Calu3 (cell line): ENCODE data around the gene MID1IP1. TPM values are rescaled to one million over a fixed set of nuclear protein-coding genes. Genes with fewer than 3 reads are reported as not detected.

ENCODE experiments used
- BruUV-seq: library from RNA; stranded (reverse); fragments of 400-500 nt; replicated peaks from 2 replicates; lab custom pipeline; 2021; lab: Mats Ljungman, UMichigan
- CTCF ChIA-PET: fragments of 300-600 bp; sonication (Branson Sonifier 250); formaldehyde crosslinking; loops from one replicate; lab custom pipeline; 2022; ENCODE audit warnings: antibody characterized with exemption; lab: Charles Lee
- DNase-seq: peaks from one replicate; pipeline ENCODE4 v3.0.0; 2022
- H3K27ac Mint-ChIP-seq: one replicate; pipeline ENCODE4 v1.8.0; 2022; ENCODE audit warnings: mixed read lengths; ENCODE audit not compliant: unreplicated experiment
- H3K27me3 Mint-ChIP-seq: one replicate; pipeline ENCODE4 v1.8.0; 2022; ENCODE audit warnings: mixed read lengths; ENCODE audit not compliant: unreplicated experiment
- H3K36me3 Mint-ChIP-seq: one replicate; pipeline ENCODE4 v1.8.0; 2022; ENCODE audit warnings: mild to moderate bottlenecking, moderate library complexity, mixed read lengths; ENCODE audit not compliant: insufficient read depth, unreplicated experiment
- H3K4me1 Mint-ChIP-seq: one replicate; pipeline ENCODE4 v1.8.0; 2022; ENCODE audit warnings: mild to moderate bottlenecking, low read depth, mixed read lengths; ENCODE audit not compliant: unreplicated experiment
- H3K4me3 Mint-ChIP-seq: one replicate; pipeline ENCODE4 v1.8.0; 2022; ENCODE audit warnings: mild to moderate bottlenecking, low read depth, moderate library complexity, mixed read lengths; ENCODE audit not compliant: unreplicated experiment
- H3K9me3 Mint-ChIP-seq: one replicate; pipeline ENCODE4 v1.8.0; 2022; ENCODE audit warnings: low read depth, mixed read lengths; ENCODE audit not compliant: unreplicated experiment
- CTCF ChIP-seq: fragments of 200-600 bp; IDR thresholded peaks from one replicate; pipeline ENCODE4 v1.8.0; 2022; ENCODE audit warnings: antibody characterized with exemption; ENCODE audit not compliant: unreplicated experiment
- intact Hi-C: fragments of 100-400 bp; cut with micrococcal nuclease; formaldehyde crosslinking; loops from one replicate; pipeline ENCODE4 v1.10.0; 2022; ENCODE audit not compliant: unreplicated experiment
- total RNA-seq: library from RNA; stranded (reverse); gene quantifications from 2 replicates; pipeline ENCODE4 v1.2.3, GENCODE V29; 2022

MID1IP1 gene
- total RNA-seq, 1 experiment from 2014 or later = 46.7 TPM

GRCh38 chrX:38796946-38797345 is 4.3 kb upstream of the MID1IP1 start:
- no TSS peak for BruUV-seq
- no peak for DNase-seq
- Mint-ChIP-seq H3K27ac (no peak overlapping the region), H3K27me3 (no peaks in the 10 kb centered on the region), H3K9me3 (no peaks in the 10 kb centered on the region), H3K4me1 (no peaks in the 10 kb centered on the region), H3K36me3 (peaks cover 14% of the 10 kb centered on the region), H3K4me3 (no peak overlapping the region)
- TF ChIP-seq CTCF = no peak
- intact Hi-C loops = no loop called here
- CTCF ChIA-PET = no interaction called here

DNA sequence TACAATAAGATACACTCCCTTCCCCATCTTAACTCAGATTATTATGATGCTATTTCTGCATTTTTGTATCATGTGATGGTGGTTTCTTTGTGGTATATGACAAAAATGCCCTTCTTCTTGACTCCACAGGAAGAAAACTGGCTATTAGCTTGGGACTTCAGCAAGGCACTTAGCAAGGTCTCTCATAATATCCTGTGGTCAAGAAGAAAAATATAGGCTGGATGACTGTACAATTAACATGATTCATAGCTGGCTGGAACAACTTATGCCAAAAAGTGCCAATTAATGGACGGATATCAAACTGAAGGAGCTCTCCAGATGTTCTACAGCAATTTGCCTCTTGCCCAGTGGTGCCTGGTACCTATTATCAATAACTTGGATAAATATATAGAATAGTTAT is 2.3 kb upstream of the MID1IP1 start:
- Mint-ChIP-seq H3K4me3 (no peak overlapping the region), H3K36me3 (peaks cover 34% of the 10 kb centered on the region), H3K9me3 (no peaks in the 10 kb centered on the region), H3K27me3 (no peaks in the 10 kb centered on the region), H3K4me1 (peaks cover 9% of the 10 kb centered on the region), H3K27ac (no peak overlapping the region)
- CTCF ChIA-PET = interaction anchor here (1.5 kb wide), 1 partner anchor 218 kb away, joined by 3 read pairs; no protein-coding TSS in a partner anchor
- BruUV-seq = no TSS peak
- intact Hi-C loops = no loop called here
- TF ChIP-seq CTCF = no peak
- no peak for DNase-seq

GRCh38 chrX:38799995-38800580 is 1.2 kb upstream of the MID1IP1 start:
- Mint-ChIP-seq H3K4me1 (peaks cover 9% of the 10 kb centered on the region), H3K4me3 (no peak overlapping the region), H3K27ac (peak overlapping the region; percentile 99), H3K27me3 (no peaks in the 10 kb centered on the region), H3K9me3 (no peaks in the 10 kb centered on the region), H3K36me3 (peaks cover 46% of the 10 kb centered on the region)
- intact Hi-C loops = loop anchor here (5.0 kb wide), 1 partner anchor 67 kb away; no protein-coding TSS in a partner anchor
- BruUV-seq = no TSS peak
- CTCF ChIA-PET = interaction anchor here (1.5 kb wide), 1 partner anchor 216 kb away, joined by 3 read pairs; no protein-coding TSS in a partner anchor
- no peak for DNase-seq
- TF ChIP-seq CTCF = no peak

DNA sequence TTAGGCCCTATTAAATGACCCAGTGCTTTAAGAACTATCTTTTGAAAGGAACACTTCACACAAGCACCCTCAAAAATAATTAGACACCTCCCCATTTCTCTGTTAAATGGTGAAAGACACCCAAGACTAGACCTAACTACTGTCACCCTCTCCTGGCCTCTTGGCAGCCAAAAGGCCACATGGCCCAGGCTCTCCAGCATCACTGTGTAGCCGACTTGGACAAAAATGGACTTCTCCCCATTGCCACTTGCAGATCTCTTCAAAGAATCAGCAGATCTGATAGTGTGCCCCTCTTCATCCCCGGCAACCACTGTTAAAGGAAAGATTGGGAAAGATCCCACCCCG is 2.0 kb downstream of the MID1IP1 start:
- intact Hi-C loops = loop anchor here (5.0 kb wide), 1 partner anchor 64 kb away; no protein-coding TSS in a partner anchor
- Mint-ChIP-seq H3K9me3 (no peaks in the 10 kb centered on the region), H3K36me3 (peaks cover 67% of the 10 kb centered on the region), H3K27me3 (no peaks in the 10 kb centered on the region), H3K4me3 (peak overlapping the region; percentile 97), H3K4me1 (peaks cover 9% of the 10 kb centered on the region), H3K27ac (peak overlapping the region; percentile 99)
- no peak for TF ChIP-seq CTCF
- BruUV-seq = TSS peak; percentile 83
- DNase-seq = no peak
- CTCF ChIA-PET = no interaction called here
